ENCODE measurements around the gene DNAJC1.
"Not testable (repeated sequence)": the region's sequence is repeated elsewhere in the genome, so short reads cannot be mapped to it uniquely, and the experiment has no call there.

Gene DNAJC1

DNA sequence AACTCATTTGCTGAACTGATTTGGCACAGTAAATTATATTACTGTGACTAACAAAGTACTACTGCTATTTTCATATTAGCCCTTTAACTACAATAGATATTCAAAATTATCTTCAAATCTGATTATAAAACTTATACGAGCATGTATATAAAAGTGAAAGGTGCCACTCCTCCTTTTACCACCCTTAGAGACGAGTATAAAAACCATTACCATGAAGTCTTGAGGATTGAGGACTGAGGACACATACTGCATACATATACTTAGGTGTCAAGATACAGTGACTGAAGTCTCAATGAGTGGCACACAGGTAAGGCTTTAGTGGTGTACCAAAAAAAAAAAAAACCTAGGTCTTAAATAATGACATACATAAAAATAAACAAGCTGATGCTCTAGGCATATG, 98.6 kb downstream of the DNAJC1 start:
- no peak overlapping the region for H3K4me3 ChIP-seq (ENCODE audit: low read depth, low read length)
- H3K79me2 ChIP-seq (ENCODE audit: control insufficient read depth, insufficient read depth, low read length, unreplicated experiment) = no peaks in the 10 kb centered on the region
- no peaks in the 10 kb centered on the region for H3K4me1 ChIP-seq (ENCODE audit: control insufficient read depth, insufficient read depth, low read length, unreplicated experiment)
- no peaks in the 10 kb centered on the region for H3K36me3 ChIP-seq (ENCODE audit: insufficient read depth, low read length)
- H2AFZ ChIP-seq (ENCODE audit: low read length, unreplicated experiment) = no peak overlapping the region
- H3K27me3 ChIP-seq (ENCODE audit: insufficient read depth, low read length) = no peaks in the 10 kb centered on the region
- no peak overlapping the region for H3K27ac ChIP-seq (ENCODE audit: low read depth, low read length)

DNA sequence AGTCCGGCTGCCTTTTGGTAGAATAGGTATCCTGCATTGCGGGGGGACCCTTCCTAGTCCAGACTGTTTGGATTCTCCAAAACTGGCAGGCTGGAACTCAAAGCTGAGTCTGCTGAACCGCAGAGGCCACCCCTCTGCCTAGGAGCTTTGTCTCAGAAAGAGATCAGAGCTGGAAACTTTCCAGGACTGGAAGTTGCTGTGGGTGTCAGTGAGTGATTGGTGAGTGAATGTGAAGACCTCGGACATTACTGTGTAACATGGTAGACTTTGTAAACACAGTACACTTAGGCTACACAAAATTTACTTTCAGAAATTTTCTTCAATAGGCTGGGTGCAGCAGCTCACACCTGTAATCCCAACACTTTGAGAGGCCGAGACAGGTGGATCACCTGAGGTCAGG, 103.8 kb downstream of the DNAJC1 start:
- Histone ChIP-seq H3K27me3 (ENCODE audit: insufficient read depth, low read length) (no peaks in the 10 kb centered on the region), H3K4me3 (ENCODE audit: low read depth, low read length) (no peak overlapping the region)

DNA sequence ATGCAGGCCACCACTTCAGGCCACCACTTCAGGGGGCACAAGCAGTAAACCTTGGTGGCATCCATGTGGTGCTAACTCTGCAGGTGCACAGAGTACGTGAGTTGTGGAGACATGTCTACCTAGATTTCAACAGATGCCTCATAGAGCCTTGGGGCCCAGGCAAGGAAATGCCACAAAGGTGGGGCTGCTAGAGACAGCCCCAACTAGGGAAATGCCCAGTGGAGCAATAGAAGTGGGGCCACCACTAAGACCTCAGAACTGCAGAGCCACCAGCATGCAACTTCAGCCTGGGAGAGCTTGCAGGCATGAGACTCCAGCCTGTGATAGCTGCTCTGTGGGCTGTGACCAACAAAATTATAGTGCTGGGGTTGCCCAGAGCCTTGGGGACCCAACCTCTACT, 107.6 kb downstream of the DNAJC1 start:
- H3K27ac ChIP-seq (ENCODE audit: low read depth, low read length) = no peak overlapping the region
- no peak overlapping the region for H2AFZ ChIP-seq (ENCODE audit: low read length, unreplicated experiment)
- no peaks in the 10 kb centered on the region for H3K27me3 ChIP-seq (ENCODE audit: insufficient read depth, low read length)
- no peaks in the 10 kb centered on the region for H3K79me2 ChIP-seq (ENCODE audit: control insufficient read depth, insufficient read depth, low read length, unreplicated experiment)
- H3K4me3 ChIP-seq (ENCODE audit: low read depth, low read length) = no peak overlapping the region
- no peaks in the 10 kb centered on the region for H3K4me1 ChIP-seq (ENCODE audit: control insufficient read depth, insufficient read depth, low read length, unreplicated experiment)
- peaks cover 9% of the 10 kb centered on the region for H3K36me3 ChIP-seq (ENCODE audit: insufficient read depth, low read length)

More for the DNA sequence above, 103.8 kb downstream of the DNAJC1 start:
- H3K79me2 ChIP-seq (ENCODE audit: control insufficient read depth, insufficient read depth, low read length, unreplicated experiment) = no peaks in the 10 kb centered on the region
- H3K36me3 ChIP-seq (ENCODE audit: insufficient read depth, low read length) = no peaks in the 10 kb centered on the region; the same call in 1 of the 2 replicates
- no peak overlapping the region for H2AFZ ChIP-seq (ENCODE audit: low read length, unreplicated experiment)
- no peaks in the 10 kb centered on the region for H3K4me1 ChIP-seq (ENCODE audit: control insufficient read depth, insufficient read depth, low read length, unreplicated experiment)
- no peak overlapping the region for H3K27ac ChIP-seq (ENCODE audit: low read depth, low read length)

DNA sequence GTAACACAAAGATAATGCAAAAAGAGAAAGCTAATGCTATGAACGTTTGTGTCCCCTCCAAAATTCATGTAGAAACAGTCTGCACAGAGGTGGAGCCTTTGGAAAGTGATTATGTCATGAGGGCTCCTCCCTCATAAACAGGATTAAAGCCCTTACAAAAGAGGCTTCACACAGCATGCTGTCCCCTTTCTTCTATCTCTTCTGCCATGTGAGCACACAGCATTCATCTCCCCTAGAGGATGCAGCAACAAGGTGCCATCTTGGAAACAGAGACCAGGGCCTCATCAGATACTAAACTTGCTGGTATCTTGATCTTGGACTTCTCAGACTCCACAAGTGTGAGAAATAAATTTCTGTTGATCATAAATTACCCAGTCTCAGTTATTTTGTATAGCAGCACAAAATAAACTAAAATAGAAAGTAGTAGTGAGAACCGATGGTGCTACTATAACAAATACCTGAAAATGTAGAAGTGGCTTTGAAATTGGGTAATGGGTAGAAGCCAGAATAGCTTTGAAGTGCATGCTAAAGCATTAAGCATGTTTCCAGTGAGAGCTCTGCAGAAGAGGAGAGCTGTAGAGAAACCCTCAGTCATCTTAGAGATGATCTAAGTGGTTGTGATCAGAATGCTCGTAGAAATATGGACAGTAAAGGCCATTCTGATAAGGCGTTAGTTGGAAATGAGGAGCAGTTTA, 108.7 kb downstream of the DNAJC1 start:
- Histone ChIP-seq H3K27ac (ENCODE audit: low read depth, low read length) (no peak overlapping the region), H3K4me1 (ENCODE audit: control insufficient read depth, insufficient read depth, low read length, unreplicated experiment) (no peaks in the 10 kb centered on the region), H3K27me3 (ENCODE audit: insufficient read depth, low read length) (no peaks in the 10 kb centered on the region), H3K4me3 (ENCODE audit: low read depth, low read length) (no peak overlapping the region), H2AFZ (ENCODE audit: low read length, unreplicated experiment) (no peak overlapping the region), H3K79me2 (ENCODE audit: control insufficient read depth, insufficient read depth, low read length, unreplicated experiment) (no peaks in the 10 kb centered on the region), H3K36me3 (ENCODE audit: insufficient read depth, low read length) (peaks cover 9% of the 10 kb centered on the region)

DNA sequence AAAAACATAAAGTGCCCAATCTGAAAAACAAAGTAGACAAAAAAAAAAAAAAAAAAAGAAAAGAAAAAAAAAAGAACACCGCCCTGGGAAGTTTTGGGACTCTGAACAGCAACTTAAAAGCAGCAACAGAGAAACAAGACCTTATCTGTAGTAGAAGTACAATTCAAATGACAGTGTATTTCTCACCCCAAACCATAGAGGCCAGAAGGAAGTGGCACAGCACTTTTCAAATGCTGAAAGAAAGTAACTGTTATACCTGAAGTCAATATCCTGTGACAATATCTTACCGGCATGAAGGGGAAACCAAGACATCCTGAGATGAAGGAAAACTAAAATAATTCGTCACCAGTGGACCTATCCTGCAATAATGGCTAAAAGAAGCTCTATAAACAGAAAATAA, 112.1 kb downstream of the DNAJC1 start:
- H2AFZ ChIP-seq (ENCODE audit: low read length, unreplicated experiment) = no peak overlapping the region
- H3K4me1 ChIP-seq (ENCODE audit: control insufficient read depth, insufficient read depth, low read length, unreplicated experiment) = no peaks in the 10 kb centered on the region
- no peak overlapping the region for H3K27ac ChIP-seq (ENCODE audit: low read depth, low read length)
- no peak overlapping the region for H3K4me3 ChIP-seq (ENCODE audit: low read depth, low read length)
- no peaks in the 10 kb centered on the region for H3K79me2 ChIP-seq (ENCODE audit: control insufficient read depth, insufficient read depth, low read length, unreplicated experiment)
- H3K36me3 ChIP-seq (ENCODE audit: insufficient read depth, low read length) = peaks cover 9% of the 10 kb centered on the region
- no peaks in the 10 kb centered on the region for H3K27me3 ChIP-seq (ENCODE audit: insufficient read depth, low read length)

DNA sequence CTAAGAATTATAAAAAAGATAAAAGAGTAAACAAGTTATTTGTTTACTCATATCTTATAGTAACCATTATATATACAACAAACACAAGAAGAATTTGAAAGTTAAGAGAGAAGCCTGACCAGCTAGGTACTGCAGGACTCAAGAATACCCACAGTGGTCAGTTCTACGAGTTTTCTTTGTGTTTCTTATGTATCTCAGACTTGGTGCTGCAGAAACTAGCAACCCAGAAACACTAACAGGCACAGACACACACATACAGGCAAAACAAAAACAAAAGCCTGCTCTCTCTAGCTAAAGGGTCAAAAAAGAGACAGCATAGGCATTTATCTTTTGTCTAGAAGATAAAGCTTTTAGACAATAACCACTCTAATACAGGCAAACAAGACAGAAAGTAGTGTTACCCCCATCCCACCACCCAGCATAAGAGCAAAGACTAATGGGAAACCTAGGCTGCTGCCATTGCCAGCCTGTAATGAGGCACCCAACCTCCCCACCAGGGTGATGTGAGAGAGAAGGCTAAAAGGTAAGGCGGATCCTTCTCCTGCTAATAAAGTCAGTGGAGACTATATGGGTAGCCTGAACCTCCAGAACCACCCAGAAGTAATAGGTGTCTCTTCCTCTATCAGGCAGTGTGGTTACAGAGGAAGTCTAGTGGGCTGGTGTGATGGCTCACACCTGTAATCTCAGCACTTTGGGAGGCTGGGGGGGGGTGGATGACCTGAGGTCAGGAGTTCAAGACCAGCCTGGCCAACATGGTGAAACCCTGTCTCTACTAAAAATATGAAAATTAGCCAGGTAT, 113.9 kb downstream of the DNAJC1 start:
- Histone ChIP-seq H3K4me1 (ENCODE audit: control insufficient read depth, insufficient read depth, low read length, unreplicated experiment) (no peaks in the 10 kb centered on the region), H3K36me3 (ENCODE audit: insufficient read depth, low read length) (peaks cover 15% of the 10 kb centered on the region), H2AFZ (ENCODE audit: low read length, unreplicated experiment) (no peak overlapping the region), H3K79me2 (ENCODE audit: control insufficient read depth, insufficient read depth, low read length, unreplicated experiment) (no peaks in the 10 kb centered on the region), H3K27ac (ENCODE audit: low read depth, low read length) (no peak overlapping the region), H3K4me3 (ENCODE audit: low read depth, low read length) (no peak overlapping the region), H3K27me3 (ENCODE audit: insufficient read depth, low read length) (no peaks in the 10 kb centered on the region)

DNA sequence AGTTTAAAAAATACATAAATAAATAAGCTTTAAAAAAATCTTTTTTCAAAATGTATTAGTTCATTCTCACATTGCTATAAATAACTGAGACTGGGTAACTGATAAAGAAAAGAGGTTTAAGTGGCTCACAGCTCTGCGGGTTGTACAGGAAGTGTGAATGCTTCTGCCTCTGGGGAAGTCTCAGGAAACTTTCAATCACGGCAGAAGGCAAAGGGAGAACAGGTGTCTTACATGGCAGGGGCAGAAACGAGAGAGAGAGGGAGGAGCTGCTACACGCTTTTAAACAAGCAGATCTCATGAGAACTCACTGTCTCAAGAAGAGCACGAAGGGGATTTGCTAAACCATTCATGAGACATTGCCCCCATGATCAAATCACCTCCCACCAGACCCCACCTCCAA, 114.6 kb downstream of the DNAJC1 start:
- peaks cover 11% of the 10 kb centered on the region for H3K36me3 ChIP-seq (ENCODE audit: insufficient read depth, low read length)
- H3K27me3 ChIP-seq (ENCODE audit: insufficient read depth, low read length) = no peaks in the 10 kb centered on the region
- no peaks in the 10 kb centered on the region for H3K4me1 ChIP-seq (ENCODE audit: control insufficient read depth, insufficient read depth, low read length, unreplicated experiment)
- no peaks in the 10 kb centered on the region for H3K79me2 ChIP-seq (ENCODE audit: control insufficient read depth, insufficient read depth, low read length, unreplicated experiment)
- H2AFZ ChIP-seq (ENCODE audit: low read length, unreplicated experiment) = no peak overlapping the region
- no peak overlapping the region for H3K27ac ChIP-seq (ENCODE audit: low read depth, low read length)
- no peak overlapping the region for H3K4me3 ChIP-seq (ENCODE audit: low read depth, low read length)

DNA sequence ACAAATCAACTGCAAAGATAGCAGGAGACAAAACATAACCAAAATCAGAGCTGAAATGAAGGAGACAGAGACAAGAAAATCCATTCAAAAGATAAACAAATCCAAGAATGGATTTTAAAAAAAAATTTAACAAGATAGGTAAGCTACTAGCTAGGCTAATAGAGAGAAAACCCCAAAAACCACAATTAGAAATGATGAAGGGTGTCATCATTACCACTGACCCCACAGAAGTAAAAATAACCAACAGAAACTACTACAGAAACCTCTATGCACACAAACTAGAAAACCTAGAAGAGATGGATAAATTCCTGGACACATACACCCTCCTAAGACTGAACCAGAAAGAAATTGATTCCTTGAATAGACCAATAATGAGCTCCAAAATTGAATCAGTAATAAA, 117.6 kb downstream of the DNAJC1 start:
- Histone ChIP-seq H2AFZ (ENCODE audit: low read length, unreplicated experiment) (no peak overlapping the region), H3K4me3 (ENCODE audit: low read depth, low read length) (no peak overlapping the region), H3K27me3 (ENCODE audit: insufficient read depth, low read length) (no peaks in the 10 kb centered on the region), H3K4me1 (ENCODE audit: control insufficient read depth, insufficient read depth, low read length, unreplicated experiment) (no peaks in the 10 kb centered on the region), H3K79me2 (ENCODE audit: control insufficient read depth, insufficient read depth, low read length, unreplicated experiment) (no peaks in the 10 kb centered on the region), H3K27ac (ENCODE audit: low read depth, low read length) (no peak overlapping the region), H3K36me3 (ENCODE audit: insufficient read depth, low read length) (peaks cover 6% of the 10 kb centered on the region; the same call in 1 of the 2 replicates)

DNA sequence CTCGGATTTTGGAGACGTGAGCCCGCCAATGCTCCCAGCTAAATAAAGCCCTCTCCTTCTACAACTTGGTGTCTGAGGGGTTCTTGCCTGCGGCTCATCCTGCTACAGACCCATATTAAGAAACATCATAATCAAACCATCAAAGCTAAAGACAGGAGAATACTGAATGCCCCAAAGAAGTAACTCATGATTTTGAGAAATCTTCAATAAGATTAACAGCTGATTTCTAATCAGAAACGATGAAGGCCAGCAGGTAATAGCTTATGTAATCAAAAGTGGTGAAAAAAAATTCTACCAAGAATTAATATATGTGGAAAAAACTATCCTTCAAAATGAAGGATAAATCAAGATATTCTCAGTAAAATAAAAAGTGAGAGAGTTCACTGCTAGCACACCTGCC, 130.3 kb downstream of the DNAJC1 start:
- Histone ChIP-seq H3K4me1 (ENCODE audit: control insufficient read depth, insufficient read depth, low read length, unreplicated experiment) (no peaks in the 10 kb centered on the region), H3K27ac (ENCODE audit: low read depth, low read length) (no peak overlapping the region), H2AFZ (ENCODE audit: low read length, unreplicated experiment) (no peak overlapping the region), H3K79me2 (ENCODE audit: control insufficient read depth, insufficient read depth, low read length, unreplicated experiment) (no peaks in the 10 kb centered on the region), H3K36me3 (ENCODE audit: insufficient read depth, low read length) (peaks cover 15% of the 10 kb centered on the region; the same call in 1 of the 2 replicates), H3K4me3 (ENCODE audit: low read depth, low read length) (no peak overlapping the region), H3K27me3 (ENCODE audit: insufficient read depth, low read length) (no peaks in the 10 kb centered on the region)

DNA sequence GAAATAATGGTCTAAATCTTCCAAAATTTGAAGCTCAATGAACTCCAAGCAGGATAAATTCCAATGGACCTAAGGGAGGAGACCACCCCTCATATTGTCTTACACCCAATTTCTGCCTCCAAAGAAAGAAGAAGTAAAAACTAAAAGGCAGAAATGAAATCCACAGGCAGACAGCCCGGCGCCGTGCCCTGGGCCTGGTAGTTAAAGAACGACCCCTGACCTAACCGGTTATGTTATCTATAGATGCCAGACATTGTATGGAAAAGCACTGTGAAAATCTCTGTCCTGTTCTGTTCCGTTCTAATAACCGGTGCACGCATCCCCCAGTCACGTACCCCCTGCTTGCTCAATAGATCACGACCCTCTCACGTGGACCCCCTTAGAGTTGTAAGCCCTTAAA, 130.8 kb downstream of the DNAJC1 start:
- H3K36me3 ChIP-seq (ENCODE audit: insufficient read depth, low read length) = peaks cover 15% of the 10 kb centered on the region; the same call in 1 of the 2 replicates
- H3K4me1 ChIP-seq (ENCODE audit: control insufficient read depth, insufficient read depth, low read length, unreplicated experiment); H3K79me2 ChIP-seq (ENCODE audit: control insufficient read depth, insufficient read depth, low read length, unreplicated experiment); H3K27me3 ChIP-seq (ENCODE audit: insufficient read depth, low read length); H3K27ac ChIP-seq (ENCODE audit: low read depth, low read length); H2AFZ ChIP-seq (ENCODE audit: low read length, unreplicated experiment); H3K4me3 ChIP-seq (ENCODE audit: low read depth, low read length): not testable (repeated sequence)

DNA sequence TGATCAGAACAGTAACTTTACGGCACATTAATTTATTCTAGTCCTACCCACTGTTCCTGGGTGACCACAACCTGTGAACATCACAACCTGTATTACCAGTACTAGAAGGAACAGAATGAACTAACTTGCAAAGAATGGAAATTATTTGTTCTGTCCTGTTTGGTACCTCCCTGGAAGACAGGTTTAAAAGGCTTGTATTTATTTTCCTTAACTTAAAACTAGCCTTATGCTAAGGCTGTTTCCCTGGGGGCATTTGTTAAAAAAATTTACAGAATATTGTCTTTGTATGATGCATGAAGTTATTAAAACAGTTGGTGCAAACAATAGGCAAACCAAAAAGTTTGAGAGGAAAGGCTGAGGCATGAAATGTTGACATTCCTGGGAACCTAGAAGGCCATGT, 132.7 kb downstream of the DNAJC1 start:
- Histone ChIP-seq H2AFZ (ENCODE audit: low read length, unreplicated experiment) (no peak overlapping the region), H3K4me3 (ENCODE audit: low read depth, low read length) (no peak overlapping the region), H3K4me1 (ENCODE audit: control insufficient read depth, insufficient read depth, low read length, unreplicated experiment) (no peaks in the 10 kb centered on the region), H3K79me2 (ENCODE audit: control insufficient read depth, insufficient read depth, low read length, unreplicated experiment) (no peaks in the 10 kb centered on the region), H3K36me3 (ENCODE audit: insufficient read depth, low read length) (peaks cover 15% of the 10 kb centered on the region), H3K27me3 (ENCODE audit: insufficient read depth, low read length) (no peaks in the 10 kb centered on the region), H3K27ac (ENCODE audit: low read depth, low read length) (no peak overlapping the region)

Data from ACC112 (cell line).